ENCODE measurements around the gene CFAP20.

CFAP20 gene

DNA sequence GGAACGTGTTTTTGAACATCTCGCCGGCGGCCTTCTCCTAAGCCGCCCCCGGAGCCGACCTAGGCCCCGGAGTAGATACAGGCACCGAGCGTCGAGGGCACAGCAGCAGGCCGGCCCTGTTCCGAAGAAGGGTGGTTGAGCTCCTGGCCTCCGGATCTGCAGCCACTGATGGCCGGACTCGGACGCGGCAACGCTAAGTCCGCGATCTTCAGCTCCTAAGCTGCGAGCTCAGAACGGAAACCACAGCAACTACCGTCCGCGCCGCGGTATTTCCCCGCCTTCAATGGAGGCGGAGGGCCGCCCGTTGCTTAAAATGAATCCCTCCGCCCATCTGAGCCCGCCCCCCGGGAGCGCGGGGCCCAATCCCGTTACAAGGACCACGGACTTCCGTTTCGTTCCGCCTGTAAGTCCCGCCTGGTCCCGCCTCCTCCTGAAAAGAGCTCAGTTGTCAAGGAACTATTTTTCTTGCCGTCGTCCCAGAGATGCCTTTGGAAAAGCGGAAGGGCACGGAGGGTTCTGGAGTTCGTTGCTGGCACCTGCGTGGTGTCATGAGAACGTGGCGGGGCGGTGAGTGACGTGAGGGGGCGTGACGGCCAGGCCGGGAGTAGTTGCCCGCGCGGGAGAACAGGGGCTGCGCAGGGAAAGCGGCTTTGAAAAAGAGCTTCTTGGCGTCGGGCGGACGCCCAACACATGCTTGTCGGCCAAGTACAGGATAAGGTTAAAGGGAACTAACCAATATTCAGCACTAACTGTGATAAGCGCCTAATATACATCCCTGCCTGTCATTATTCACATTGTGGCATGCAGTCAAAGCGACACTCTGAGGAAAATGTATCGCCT is at the start of gene CFAP20:
Gene CFAP20, minus strand, starts transcription at position 285 of the 840 bp plus-strand sequence. Its CDS starts 266 bp downstream, at position 19.
- peak; percentile 98 for DNase-seq (ENCODE audit: low spot score)

DNA sequence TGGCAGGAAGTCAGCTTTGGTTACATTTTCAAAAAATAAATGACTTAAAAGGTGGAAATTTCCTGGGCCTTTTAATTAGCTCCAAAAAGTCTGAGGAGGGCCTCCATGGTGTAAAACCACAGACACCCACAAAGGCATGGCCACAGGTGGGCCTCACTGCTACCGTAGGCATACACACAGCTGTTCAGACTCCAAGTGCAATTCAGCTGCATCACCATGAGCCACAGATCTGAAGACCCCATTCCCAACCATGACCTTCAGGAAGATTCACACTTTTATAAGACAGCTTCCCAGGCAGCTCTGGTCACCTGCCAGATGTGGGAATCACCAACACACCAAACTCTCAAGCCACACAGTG is 48.2 kb upstream of the CFAP20 start:
- DNase-seq (ENCODE audit: low spot score), result no peak

DNA sequence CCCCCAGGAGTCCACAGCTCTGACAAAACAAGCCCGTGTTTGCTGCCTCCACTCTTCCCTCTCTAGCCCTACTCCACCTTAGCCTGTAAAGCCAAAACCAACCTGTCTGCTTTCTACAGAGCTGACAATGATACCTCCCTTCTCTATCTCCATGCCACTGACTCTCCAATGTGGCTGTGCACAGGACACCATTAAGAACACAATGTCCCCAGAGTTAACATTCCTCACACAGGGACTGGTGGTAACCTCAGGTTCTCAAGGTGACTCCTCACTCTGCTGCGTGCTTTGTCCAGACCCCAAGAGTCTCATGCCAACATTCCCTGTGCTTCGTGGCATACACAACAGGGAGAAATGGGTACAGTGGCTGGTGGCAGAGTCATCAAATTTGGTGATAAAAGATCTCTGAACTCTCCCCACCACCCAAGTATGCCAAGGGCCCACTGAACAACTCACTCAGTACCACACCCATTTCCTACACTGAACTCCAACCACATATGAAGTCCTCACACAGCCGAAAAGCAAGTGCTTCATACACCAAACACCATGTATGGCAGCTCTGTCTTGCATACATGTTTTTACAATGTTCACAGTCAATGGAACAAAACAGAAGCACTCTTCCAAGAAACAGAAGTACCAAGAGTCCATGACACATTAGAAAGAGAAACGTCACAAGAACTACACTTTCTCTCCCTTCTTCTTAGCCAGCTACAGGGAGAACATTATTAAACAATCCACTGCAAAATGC is 47.6 kb upstream of the CFAP20 start:
- peak; percentile 37 for DNase-seq (ENCODE audit: low spot score)

DNA sequence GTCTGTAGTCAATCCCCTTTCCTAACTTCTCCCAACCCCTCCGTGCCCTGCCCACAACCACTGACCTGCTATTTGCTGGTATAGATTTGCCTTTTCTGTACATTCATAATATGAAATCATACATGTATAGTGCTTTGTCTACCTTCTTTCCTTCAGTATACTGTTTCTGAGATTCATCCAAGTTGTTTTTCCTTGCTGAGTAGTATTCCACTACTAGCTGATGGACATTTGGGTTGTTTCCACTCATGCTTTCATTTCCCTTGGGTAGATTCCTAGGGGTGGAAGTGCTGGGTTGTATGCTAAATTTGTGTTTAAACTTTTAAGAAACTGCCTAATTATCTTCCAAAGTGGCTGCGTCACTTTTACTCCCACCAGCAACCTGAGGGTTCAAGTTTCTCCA is 41.0 kb upstream of the CFAP20 start:
- DNase-seq (ENCODE audit: low spot score), result no peak

DNA sequence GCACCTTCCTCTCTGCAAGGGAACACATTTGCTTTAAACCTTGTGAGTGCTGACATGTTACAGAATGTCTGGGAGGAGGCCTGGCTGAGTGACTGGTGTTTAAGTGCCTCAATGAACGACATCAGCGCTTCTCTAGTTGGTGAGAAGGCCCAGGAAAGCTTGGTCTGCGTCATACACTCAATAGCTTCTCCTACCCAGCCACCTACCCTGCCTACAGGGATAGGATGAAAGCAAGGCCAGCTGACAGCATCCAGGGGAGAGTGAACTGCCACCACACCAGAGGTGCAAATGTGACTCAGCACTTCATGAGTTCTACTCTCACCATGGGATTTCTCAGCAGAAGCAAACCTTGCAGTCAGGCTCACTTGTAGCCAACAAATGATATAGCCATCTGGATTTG is 31.7 kb upstream of the CFAP20 start:
- DNase-seq (ENCODE audit: low spot score), result no peak

DNA sequence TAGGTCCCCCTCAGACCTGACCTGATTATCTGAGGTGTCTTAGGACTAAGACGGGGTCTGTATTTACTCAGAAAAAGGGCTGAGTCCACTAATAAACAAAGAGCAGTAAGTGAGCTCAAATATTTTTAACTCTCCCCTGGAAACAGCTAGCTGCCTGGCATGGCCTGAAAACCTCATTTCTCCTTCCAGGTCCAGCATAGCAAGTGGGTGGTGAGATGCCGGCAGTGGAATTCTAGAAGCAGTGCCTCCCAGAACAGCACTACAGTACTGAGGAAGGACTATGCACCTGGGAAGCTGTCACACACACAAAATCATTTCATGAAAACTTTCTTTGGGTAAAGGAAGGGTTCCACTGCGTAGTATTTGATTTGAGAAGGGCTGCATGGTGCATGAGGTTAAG is 29.5 kb upstream of the CFAP20 start:
- no peak for DNase-seq (ENCODE audit: low spot score)

DNA sequence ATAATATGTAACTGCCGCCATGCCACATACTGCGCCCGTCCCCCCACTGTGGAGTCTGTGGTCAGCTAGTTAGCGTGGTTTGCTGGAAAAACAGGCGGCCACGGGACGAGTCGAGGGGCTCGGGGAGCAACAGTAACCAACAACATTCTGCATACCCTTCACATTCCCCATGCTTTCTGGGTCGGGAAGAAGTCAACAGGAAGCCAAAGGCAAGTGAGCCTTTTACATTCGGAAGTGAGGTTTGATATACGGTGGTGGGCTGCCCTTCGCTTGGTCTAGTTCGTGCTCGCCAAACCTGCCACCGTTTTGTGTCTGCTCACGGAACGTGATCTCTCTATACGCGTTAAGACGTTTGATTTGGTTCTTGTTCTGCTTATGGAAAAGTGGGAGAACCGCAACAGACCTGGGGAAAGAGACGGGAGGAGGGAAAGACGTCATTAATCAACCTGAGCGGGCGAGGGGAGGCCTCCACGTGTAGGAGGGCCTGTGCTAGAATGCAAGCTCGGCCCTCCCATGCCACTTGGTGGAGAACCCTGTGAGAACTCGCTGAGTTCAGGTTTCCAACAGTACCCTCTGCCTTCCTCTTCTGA is 28.9 kb upstream of the CFAP20 start:
- no peak for DNase-seq (ENCODE audit: low spot score)

DNA sequence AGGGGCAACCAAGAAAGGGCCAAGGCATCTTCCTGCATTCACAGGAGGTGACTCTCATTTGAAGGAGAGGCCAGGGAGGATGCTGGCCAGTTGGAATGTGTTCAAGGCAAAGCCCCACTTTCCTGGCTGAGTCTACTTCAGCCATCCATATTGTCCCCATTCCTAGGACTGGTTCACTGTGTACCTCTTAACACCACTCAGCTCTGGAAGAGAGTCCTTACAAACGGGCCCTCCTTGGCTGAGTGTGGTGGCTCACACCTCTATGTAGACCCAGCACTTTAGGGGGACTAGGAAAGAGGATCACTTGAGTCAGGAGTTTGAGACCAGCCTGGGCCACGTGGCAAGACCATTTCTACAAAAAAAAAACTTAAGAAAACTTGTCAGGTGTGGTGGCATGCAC is 28.1 kb upstream of the CFAP20 start:
- no peak for DNase-seq (ENCODE audit: low spot score)

DNA sequence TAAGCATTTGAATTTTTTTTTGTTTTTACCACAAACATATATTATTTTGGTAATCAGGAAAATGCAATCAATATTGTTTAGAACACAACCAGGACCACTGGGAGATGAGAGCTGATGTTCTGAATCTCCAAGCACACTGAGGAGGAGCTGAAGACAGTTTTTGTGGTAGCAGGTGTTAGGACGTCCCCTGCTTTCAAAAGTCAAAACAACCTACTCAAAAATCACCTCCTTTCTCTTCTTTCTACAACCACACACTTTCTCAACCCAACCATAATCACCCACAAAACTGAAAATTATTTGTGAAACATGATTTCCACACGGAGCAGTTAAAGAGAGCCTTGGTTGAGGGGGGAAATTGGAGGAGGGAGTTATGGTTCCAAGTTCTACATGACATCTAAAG is 26.7 kb upstream of the CFAP20 start:
- no peak for DNase-seq (ENCODE audit: low spot score)

DNA sequence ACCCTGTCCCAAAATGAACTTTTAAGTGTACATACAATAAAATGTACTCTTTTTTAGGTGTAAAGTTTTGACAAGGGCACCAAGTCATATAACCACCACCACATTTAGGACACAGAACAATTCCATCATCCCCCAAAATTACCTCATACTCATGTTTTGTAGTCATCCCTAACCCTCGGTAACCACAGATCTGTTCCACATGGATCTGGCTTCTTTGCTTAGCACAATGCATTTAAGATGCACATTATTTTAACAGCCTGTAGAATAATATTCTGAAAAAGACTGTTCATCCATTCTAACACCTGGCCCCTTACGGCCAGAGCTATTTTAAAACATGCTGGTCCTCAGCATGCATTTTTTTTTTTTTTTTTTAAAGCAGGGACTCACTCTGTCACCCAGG is 25.2 kb upstream of the CFAP20 start:
- DNase-seq (ENCODE audit: low spot score), result no peak

DNA sequence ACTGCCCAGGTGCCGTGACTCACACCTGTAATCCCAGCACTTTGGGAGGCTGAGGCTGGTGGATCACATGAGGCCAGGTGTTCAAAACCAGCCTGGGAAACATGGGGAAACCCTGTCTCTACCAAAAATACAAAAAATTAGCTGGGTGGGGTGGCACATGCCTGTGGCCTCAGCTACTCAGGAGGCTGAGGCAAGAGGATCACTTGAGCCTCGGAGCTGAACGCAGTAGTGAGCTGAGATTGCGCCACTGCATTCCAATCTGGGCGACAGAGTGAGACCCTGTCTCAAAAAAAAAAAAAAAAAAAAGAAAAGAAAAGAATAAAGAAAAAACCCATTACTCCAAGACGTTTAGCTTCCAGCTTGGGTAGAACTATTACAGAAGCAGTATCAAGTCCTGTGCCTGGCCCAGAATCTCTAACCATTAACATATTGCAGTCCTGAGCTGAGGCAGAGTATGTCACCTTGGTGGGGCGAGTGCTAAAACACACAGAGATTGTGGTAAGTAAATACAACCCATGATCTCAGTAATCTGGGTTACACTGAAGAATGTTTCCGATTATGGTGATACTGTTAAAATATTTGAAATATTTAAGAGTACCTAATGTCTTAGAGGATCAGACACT is 23.2 kb upstream of the CFAP20 start:
- DNase-seq (ENCODE audit: low spot score), result no peak

DNA sequence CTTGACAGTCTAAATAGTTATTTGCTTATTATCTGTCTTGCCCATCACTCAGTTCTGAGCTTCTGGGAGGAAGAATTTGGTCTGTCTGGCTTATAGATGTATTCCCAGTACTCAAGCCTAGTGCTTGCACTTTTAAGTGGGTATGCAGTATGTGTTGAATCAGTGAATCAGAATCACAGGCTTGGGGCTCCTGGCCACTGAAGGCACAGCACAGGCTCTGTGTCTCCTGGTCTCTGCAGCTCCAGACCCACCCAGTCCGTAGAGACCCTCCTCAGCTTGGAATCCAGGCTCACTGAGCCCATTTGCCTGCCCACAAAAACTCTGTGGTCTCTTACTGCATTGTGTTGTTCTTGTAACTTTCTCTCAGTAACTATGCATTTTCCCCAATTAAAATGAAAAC is 19.3 kb upstream of the CFAP20 start:
- DNase-seq (ENCODE audit: low spot score), result no peak

DNA sequence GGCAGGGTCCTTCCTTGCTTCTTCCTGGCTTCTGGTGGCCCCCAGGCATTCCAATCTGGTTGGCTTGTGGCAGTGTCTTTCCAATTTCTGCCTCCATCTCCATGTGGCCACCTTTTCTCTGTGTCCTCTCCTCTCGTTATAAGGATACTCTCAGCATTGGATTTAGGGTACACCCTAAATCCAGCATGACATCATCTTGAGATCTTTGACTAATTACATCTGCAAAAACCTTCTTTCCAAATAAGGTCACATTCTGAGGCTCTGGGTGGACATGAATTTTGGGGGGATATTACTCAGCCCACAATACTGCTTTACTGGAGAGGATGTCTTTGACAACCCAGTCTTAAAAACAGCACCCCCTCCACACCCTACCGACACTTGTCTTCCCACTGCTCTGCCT is 18.9 kb upstream of the CFAP20 start:
- DNase-seq (ENCODE audit: low spot score), result no peak

DNA sequence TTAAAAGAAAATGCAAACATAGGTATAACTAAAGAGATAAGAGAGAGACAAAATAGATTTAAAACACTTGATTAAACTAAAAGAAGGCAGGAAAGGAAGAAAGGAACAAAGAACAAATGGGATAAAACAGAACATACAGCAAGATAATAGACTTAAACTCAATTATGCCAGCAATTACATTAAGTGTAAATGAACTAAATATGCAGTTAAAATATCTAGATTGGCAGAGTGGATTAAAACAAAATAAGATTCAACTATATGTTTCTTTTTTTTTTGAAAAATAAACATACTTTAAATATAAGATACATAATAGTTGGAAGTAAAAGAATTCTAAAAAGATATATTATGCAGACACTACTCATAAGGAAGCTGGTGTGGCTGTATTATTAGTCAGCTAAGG is 9.7 kb upstream of the CFAP20 start:
- DNase-seq (ENCODE audit: low spot score), result no peak

DNA sequence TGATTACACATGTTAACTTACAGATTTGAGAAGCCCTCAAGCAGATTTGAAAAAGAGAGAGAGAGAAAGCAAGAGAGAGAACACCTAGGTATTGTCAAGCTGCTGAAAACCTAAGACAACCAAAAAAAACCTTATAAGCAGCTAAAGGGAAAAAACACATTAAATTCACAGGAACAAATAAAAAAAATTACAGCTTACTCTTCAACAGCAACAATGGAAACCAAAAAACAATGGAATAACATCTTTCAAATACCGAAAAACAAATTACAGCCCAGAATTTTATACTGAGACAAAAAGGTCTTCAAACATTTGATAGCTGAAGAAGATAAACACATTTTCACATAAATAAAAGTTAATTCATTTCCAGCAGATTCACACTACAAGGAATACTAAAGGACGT is 8.4 kb upstream of the CFAP20 start:
- no peak for DNase-seq (ENCODE audit: low spot score)

DNA sequence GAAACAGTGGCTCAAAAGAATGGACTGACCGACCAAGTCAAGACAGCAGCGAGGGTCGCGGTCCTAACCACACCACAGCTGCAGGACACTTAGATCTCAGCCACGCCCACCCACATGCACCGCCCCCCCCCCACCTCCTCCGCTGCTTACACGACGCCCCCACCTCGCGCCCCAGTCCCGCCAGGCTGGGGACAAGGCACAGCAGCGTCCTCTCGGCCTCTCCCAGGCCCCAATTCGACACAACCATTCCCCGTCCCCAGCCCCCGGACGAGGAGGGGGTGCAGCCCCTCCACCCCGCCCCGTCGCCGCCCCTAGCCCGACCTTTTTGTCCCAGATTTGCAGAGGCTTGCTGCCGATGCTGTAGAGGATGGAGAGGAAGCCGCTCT is 477 bp downstream of the CFAP20 start:
- DNase-seq (ENCODE audit: low spot score), result no peak

DNA sequence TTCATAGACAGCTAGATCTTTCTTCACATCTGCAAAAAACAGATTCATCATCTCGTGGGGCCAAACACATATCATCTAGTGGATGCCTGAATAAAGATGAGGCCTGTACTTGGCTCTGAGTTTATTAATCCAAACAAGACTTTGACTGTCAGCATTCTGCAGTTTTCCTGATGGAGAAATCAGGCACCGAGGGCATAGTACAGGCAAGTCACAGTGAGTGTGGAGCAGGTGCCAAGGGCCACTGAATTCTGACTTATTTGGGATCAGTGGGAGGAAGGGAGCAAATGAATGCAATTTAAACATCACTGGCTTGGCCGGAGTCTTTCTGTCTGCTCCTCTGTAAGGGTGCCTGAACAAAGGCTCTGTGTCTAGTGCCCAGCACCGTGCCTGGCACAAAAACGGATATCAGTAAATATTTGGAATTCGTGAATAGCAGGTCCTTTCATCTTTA is 975 bp downstream of the CFAP20 start:
- no peak for DNase-seq (ENCODE audit: low spot score)

DNA sequence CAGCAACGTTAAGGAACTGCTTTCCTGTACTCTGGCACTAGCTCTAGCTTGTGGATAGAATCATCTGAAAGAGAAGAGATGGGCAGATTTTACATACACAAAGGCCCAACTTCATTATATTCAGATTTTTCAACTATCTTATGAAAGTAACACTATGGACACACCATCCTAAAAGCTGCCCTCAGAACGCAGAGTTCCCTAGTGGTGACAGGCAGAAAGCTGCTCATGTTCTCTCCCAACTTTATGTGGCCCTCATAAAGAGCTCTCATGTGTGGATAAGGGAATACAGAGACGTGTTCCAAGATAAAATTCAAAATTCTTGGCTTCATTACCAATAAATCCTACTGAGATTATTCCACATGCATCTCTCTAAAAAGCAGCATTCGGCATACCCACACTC is 1.5 kb downstream of the CFAP20 start:
- no peak for DNase-seq (ENCODE audit: low spot score)

DNA sequence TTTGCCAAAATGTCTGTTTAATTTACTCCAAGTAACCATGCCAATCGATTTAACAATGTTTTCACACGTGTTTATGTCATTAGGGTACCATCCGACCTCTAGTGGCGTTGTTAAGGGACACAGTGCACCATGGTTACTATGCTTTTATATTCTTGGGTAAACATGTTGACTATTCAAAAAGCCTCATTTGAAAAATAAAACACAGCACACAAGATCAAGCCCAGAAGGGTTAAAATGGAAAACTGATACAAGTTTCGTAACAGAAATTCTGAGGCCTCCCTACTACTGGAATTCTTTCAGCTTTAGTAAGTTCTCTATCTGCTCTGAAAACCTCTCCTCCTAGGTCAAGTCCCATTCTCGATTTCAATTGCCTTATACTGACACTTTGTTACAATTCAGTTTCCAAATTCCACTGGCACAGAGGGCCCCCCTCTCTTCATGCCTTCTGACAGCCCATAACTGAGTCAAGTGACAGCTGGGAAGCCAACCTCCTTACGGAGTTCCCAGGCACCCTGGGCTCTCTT is 2.1 kb downstream of the CFAP20 start:
- DNase-seq (ENCODE audit: low spot score), result peak; percentile 77

DNA sequence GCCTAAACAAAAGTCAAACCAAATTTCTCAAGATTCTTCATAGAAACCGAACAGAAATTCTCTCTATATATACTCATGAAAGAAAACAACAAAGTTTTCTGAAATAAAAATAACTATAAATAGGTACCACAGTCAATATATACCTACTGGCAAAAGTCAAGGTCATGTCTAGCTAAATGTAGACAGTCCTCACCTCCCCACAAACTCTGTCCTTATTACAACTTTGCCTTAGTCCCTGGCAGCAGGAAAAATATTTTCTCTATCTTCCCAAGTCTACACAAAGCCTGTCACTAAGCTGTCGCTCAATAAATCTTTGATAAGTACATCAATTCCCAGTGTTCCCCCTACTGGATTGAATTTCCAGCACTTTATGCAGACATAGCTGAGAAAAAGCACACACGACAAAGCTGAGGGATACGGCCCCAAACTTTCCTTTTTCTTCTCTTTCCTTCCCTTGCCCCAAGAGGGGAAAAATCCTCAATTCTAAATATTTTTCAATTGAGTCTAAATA is 2.7 kb downstream of the CFAP20 start:
- DNase-seq (ENCODE audit: low spot score), result no peak

DNA sequence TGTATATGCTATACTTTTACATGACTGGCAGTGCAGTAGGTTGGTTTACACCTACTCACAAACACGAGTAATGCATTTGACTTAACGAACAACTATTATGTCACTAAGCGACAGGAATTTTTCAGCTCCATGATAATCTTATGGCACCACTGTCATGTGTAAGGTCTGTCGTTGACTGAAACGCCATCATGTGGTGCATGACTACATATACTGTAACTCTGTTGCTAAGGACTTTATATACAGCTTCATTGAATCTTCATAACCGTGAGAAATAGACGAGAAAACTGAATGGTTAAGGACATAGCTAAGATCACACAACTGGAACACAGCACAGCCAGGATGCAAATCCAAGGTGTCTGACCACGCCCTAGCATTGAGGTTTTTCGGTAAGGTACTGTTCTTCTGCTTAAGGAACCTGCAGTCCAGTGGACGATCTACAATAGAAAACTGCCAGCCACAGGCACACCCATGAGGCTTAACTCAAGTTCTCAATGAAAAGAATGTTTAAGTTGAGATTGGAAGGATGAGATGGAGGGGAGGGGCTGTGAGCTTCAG is 3.3 kb downstream of the CFAP20 start:
- DNase-seq (ENCODE audit: low spot score), result no peak

DNA sequence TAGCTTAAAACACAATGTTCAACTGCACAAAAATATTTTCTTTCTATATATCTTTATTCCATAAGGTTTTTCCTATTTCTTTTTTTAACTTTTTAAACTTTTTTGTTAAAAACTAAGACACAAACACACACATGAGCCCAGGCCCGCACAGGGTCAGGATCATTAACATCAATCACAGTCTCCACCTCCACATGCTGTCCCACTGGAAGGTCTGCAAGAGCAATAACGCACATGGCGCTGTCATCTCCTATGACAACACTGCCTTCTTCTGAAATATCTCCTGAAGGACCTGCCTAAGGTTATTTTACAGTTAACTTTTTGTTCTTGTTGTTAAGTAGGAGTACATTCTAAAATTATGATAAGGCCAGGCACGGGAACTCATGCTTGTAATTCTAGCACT is 4.1 kb downstream of the CFAP20 start:
- DNase-seq (ENCODE audit: low spot score), result no peak

Measured in CD4-positive, alpha-beta T cell treated with Interleukin-2 at 100 ng/mL for 4 hours (primary cell).